C4-2B (cell line): ENCODE data around the gene IL1R1.

Experiments
- ZFX ChIP-seq: fragments of 450-650 bp; IDR thresholded peaks from 2 replicates; pipeline ENCODE4 v1.6.1; 2017
- TF ChIP-seq, protein P1 (sequence below): fragments of 450-650 bp; conservative IDR thresholded peaks from 2 replicates; pipeline ENCODE4 v1.5.1; 2017; ENCODE audit warnings: mild to moderate bottlenecking

DNA sequence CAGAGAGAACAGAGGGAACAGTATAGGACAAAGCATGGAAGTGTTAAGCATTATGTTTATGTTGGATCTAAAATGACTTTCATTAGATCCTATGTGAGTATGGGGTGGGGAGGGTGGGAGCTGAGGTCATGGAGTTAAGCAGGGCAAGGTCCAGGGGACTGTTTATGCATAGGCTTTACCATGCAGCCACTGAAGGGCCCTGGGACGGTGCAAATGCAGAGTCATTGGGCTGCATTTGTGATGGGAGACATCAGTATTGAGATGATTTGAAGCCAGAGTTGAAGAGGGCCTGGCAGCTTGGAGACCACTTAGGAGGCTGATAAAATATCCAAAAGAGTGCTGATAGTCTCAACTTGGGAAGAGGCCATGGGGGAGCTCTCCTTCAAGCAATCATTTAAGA is 66.9 kb downstream of the IL1R1 start:
- TF ChIP-seq, protein P1, sequence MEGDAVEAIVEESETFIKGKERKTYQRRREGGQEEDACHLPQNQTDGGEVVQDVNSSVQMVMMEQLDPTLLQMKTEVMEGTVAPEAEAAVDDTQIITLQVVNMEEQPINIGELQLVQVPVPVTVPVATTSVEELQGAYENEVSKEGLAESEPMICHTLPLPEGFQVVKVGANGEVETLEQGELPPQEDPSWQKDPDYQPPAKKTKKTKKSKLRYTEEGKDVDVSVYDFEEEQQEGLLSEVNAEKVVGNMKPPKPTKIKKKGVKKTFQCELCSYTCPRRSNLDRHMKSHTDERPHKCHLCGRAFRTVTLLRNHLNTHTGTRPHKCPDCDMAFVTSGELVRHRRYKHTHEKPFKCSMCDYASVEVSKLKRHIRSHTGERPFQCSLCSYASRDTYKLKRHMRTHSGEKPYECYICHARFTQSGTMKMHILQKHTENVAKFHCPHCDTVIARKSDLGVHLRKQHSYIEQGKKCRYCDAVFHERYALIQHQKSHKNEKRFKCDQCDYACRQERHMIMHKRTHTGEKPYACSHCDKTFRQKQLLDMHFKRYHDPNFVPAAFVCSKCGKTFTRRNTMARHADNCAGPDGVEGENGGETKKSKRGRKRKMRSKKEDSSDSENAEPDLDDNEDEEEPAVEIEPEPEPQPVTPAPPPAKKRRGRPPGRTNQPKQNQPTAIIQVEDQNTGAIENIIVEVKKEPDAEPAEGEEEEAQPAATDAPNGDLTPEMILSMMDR, result no peak
- TF ChIP-seq ZFX, result no peak
